HEK293 (cell line): ENCODE results near the gene NELFE.

Experiments used
- CTCF ChIA-PET: fragments of 350-600 bp; formaldehyde crosslinking; extraction: SDS; loops from one replicate; lab custom pipeline; 2021; ENCODE audit warnings: antibody characterized with exemption; lab: Yijun Ruan, JAX
- POLR2A ChIA-PET: fragments of 300-600 bp; formaldehyde crosslinking; extraction: SDS; loops from one replicate; lab custom pipeline; 2020; ENCODE audit warnings: antibody characterized with exemption, inconsistent platforms; lab: Yijun Ruan, JAX
- H3K27ac ChIP-seq: fragments of 200-500 bp; sonication (Bioruptor generic); 2 replicates; pipeline ENCODE4 v1.5.1; 2014; ENCODE audit warnings: low read depth, low read length, control low read depth, inconsistent platforms; ENCODE audit errors: extremely low read depth
- H3K36me3 ChIP-seq, 2 experiments: fragments of 200-500 bp in 1 of 2; sonication (Bioruptor generic) in 1 of 2; 1 replicate in 1 of 2; 2 replicates in 1 of 2; pipeline ENCODE4 v1.5.1; 2014 to 2017; ENCODE audit warnings: inconsistent platforms in 2 of 2, low read length in 2 of 2; ENCODE audit not compliant: control insufficient read depth in 2 of 2, insufficient read depth in 1 of 2
- H3K4me1 ChIP-seq: fragments of 200-500 bp; sonication (Bioruptor generic); 2 replicates; pipeline ENCODE4 v1.5.1; 2014; ENCODE audit warnings: mild to moderate bottlenecking, low read length, inconsistent platforms; ENCODE audit not compliant: control insufficient read depth, insufficient read depth
- H3K4me3 ChIP-seq: 2 replicates; pipeline ENCODE4 v1.5.1; 2011; ENCODE audit warnings: low read depth, mild to moderate bottlenecking, control low read depth, low read length, moderate library complexity
- H3K9me3 ChIP-seq: fragments of 200-500 bp; sonication (Bioruptor generic); 2 replicates; pipeline ENCODE4 v1.5.1; 2014; ENCODE audit warnings: low read depth, low read length, inconsistent platforms; ENCODE audit not compliant: control insufficient read depth, insufficient read depth
- GLIS1 ChIP-seq: fragments of 450-650 bp; formaldehyde crosslinking; IDR thresholded peaks from 2 replicates; pipeline ENCODE4 v1.5.1; 2016; ENCODE audit warnings: missing biosample characterization, missing genetic modification characterization
- IKZF3 ChIP-seq: fragments of 450-650 bp; IDR thresholded peaks from 2 replicates; pipeline ENCODE4 v1.5.0; 2018; ENCODE audit warnings: missing biosample characterization, mild to moderate bottlenecking, missing genetic modification characterization, moderate library complexity
- REPIN1 ChIP-seq: fragments of 450-650 bp; formaldehyde crosslinking; IDR thresholded peaks from 2 replicates; pipeline ENCODE4 v1.5.1; 2017; ENCODE audit warnings: missing biosample characterization, missing genetic modification characterization, low read depth
- SCRT2 ChIP-seq: fragments of 450-650 bp; formaldehyde crosslinking; IDR thresholded peaks from 2 replicates; pipeline ENCODE4 v1.5.1; 2016; ENCODE audit warnings: missing biosample characterization, missing genetic modification characterization
- ZBTB26 ChIP-seq: fragments of 450-650 bp; formaldehyde crosslinking; optimal IDR thresholded peaks from 2 replicates; pipeline ENCODE3; 2016; ENCODE audit warnings: missing biosample characterization, mild to moderate bottlenecking, missing genetic modification characterization
- ZEB2 ChIP-seq: fragments of 450-650 bp; formaldehyde crosslinking; IDR thresholded peaks from 2 replicates; pipeline ENCODE4 v1.5.1; 2016; ENCODE audit warnings: missing biosample characterization, missing genetic modification characterization
- ZIC2 ChIP-seq: fragments of 450-650 bp; formaldehyde crosslinking; IDR thresholded peaks from 2 replicates; pipeline ENCODE4 v1.5.1; 2016; ENCODE audit warnings: missing biosample characterization, missing genetic modification characterization
- ZNF18 ChIP-seq: fragments of 450-650 bp; formaldehyde crosslinking; IDR thresholded peaks from 2 replicates; pipeline ENCODE4 v1.5.1; 2016; ENCODE audit warnings: missing biosample characterization, missing genetic modification characterization
- ZNF248 ChIP-seq: fragments of 450-650 bp; formaldehyde crosslinking; IDR thresholded peaks from 2 replicates; pipeline ENCODE4 v1.5.1; 2017; ENCODE audit warnings: missing biosample characterization, missing genetic modification characterization
- ZNF302 ChIP-seq: fragments of 450-650 bp; formaldehyde crosslinking; IDR thresholded peaks from 2 replicates; pipeline ENCODE4 v1.5.1; 2016; ENCODE audit warnings: missing biosample characterization, missing genetic modification characterization, low read depth
- ZNF311 ChIP-seq: fragments of 450-650 bp; formaldehyde crosslinking; IDR thresholded peaks from 2 replicates; pipeline ENCODE4 v1.5.1; 2017; ENCODE audit warnings: missing biosample characterization, missing genetic modification characterization, borderline replicate concordance
- ZNF362 ChIP-seq: fragments of 450-650 bp; formaldehyde crosslinking; IDR thresholded peaks from 2 replicates; pipeline ENCODE4 v1.5.1; 2016; ENCODE audit warnings: missing biosample characterization, missing genetic modification characterization
- ZNF391 ChIP-seq: fragments of 450-650 bp; formaldehyde crosslinking; IDR thresholded peaks from 2 replicates; pipeline ENCODE4 v1.5.1; 2016; ENCODE audit warnings: low read depth, missing biosample characterization, missing genetic modification characterization, borderline replicate concordance
- ZNF404 ChIP-seq: fragments of 450-650 bp; formaldehyde crosslinking; IDR thresholded peaks from 2 replicates; pipeline ENCODE4 v1.5.1; 2017; ENCODE audit warnings: missing biosample characterization, missing genetic modification characterization
- ZNF768 ChIP-seq: fragments of 450-650 bp; formaldehyde crosslinking; IDR thresholded peaks from 2 replicates; pipeline ENCODE4 v1.5.1; 2018; ENCODE audit warnings: missing biosample characterization, mild to moderate bottlenecking, missing genetic modification characterization
- ZNF792 ChIP-seq: fragments of 450-650 bp; formaldehyde crosslinking; IDR thresholded peaks from 2 replicates; pipeline ENCODE4 v1.5.1; 2016; ENCODE audit warnings: missing biosample characterization, missing genetic modification characterization
- ZNF830 ChIP-seq: fragments of 450-650 bp; IDR thresholded peaks from 2 replicates; pipeline ENCODE4 v1.5.0; 2018; ENCODE audit warnings: missing biosample characterization, missing genetic modification characterization, low read depth, mild to moderate bottlenecking, moderate library complexity

NELFE gene

DNA sequence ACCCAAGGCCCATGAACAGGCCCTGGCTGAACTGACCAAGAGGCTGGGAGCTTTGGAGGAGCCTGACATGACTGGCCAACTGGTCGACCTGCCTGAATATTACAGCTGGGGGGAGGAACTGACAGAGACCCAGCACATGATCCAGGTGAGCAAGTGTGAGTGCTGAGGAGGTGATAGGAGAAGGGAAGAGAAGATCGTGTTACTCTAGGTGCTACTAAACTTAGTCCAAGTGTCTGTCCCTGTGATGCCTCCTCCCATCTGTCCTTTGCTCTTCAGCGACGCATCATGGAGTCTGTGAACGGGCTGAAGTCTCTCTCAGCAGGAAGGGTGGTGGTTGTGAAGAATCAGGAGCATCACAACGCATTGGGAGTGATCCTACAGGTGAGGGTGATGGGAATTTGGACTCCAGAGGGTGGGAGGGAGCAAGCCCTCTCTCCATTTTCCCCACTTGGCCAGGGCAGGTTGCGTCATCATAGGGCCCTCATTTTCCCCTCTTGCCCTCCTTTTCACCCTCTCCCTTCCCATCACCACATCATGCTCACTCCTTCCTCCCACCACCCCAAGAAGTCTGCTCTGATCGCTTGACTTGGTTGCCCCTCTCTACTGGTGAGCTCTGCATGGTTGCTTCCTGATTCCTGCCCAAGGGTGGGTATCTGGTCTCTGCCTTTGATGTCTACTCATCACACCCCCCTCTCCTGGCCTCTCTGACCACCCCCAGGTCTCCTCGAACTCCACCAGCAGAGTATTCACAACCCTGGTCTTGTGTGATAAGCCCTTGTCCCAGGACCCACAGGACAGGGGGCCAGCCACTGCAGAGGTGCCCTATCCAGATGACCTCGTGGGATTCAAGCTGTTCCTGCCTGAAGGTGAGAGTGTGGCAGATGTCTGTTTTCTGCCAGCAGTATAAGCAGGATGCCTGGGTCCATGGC, 8.5 kb upstream of the NELFE start:
- Histone ChIP-seq H3K36me3 (peaks cover 13 to 87% of the 10 kb centered on the region in 2 experiments; a peak in 2 of 3 replicates), H3K4me1 (no peaks in the 10 kb centered on the region; the same call in 1 of the 2 replicates), H3K4me3 (no peak overlapping the region), H3K27ac (no peak overlapping the region), H3K9me3 (no peaks in the 10 kb centered on the region)
- peak; percentile 10; the same call in 1 of the 2 replicates for TF ChIP-seq SCRT2 (tag by site-specific recombination)
- no peak for TF ChIP-seq ZNF302 (tag by site-specific recombination)
- CTCF ChIA-PET = interaction anchor here (0.7 to 3.4 kb wide), 3 partner anchors 15 to 277 kb away, joined by 3 to 20 read pairs (median 3); no protein-coding TSS in a partner anchor
- POLR2A ChIA-PET = interaction anchor here (1.0 kb wide), 1 partner anchor 140 kb away, joined by 3 read pairs; the partner anchor contains the start of gene HSPA1B

- TF ChIP-seq IKZF3 (no peak), ZNF18 (tag by site-specific recombination) (no peak), ZEB2 (tag by site-specific recombination) (no peak), ZBTB26 (tag by site-specific recombination) (no peak), ZNF404 (tag by site-specific recombination) (no peak), ZNF830 (tag by site-specific recombination) (no peak), ZNF391 (tag by site-specific recombination) (no peak), REPIN1 (no peak), ZNF248 (no peak), ZNF768 (tag by site-specific recombination) (no peak), ZNF362 (tag by site-specific recombination) (no peak), ZIC2 (tag by site-specific recombination) (no peak), ZNF311 (tag by site-specific recombination) (no peak), ZNF792 (tag by site-specific recombination) (no peak), GLIS1 (no peak)
- peaks cover 13 to 95% of the 10 kb centered on the region in 2 experiments; a peak in 2 of 3 replicates for H3K36me3 ChIP-seq
- ChIA-PET POLR2A (interaction anchor here (0.6 to 1.0 kb wide), 2 partner anchors 139 to 147 kb away, joined by 3 to 4 read pairs; partner anchors contain the start of gene HSPA1B), CTCF (interaction anchor here (0.7 to 3.4 kb wide), 5 partner anchors 14 to 276 kb away, joined by 3 to 20 read pairs (median 4); no protein-coding TSS in a partner anchor)
- no peaks in the 10 kb centered on the region; the same call in 1 of the 2 replicates for H3K4me1 ChIP-seq
- no peak overlapping the region for H3K27ac ChIP-seq
- no peaks in the 10 kb centered on the region for H3K9me3 ChIP-seq
- no peak overlapping the region for H3K4me3 ChIP-seq
These were observed 7.7 kb upstream of the NELFE start for GRCh38 chr6:31966506-31966905.
